Gastrocnemius medialis (tissue), 4 donors: ENCODE results near the gene TMIGD1.

Experiments used
- POLR2A ChIP-seq, 2 donors: fragments of 450-650 bp; IDR thresholded peaks; one replicate each; pipeline ENCODE4 v1.6.1; 2017; ENCODE audit warnings: antibody characterized with exemption in 2 of 2, mild to moderate bottlenecking in 2 of 2, moderate library complexity in 2 of 2
- TF ChIP-seq, protein P1 (sequence below), 5 experiments: fragments of 450-650 bp in 3 of 5; fragments of 200-600 bp in 2 of 5; sonication (generic) in 2 of 5; IDR thresholded peaks in 4 of 5; conservative IDR thresholded peaks in 1 of 5; 1 replicate in 4 of 5; 2 replicates in 1 of 5; pipeline ENCODE4 v1.5.1; 2016 to 2019; ENCODE audit warnings: antibody characterized with exemption in 5 of 5, mild to moderate bottlenecking in 3 of 5, moderate library complexity in 3 of 5

DNA sequence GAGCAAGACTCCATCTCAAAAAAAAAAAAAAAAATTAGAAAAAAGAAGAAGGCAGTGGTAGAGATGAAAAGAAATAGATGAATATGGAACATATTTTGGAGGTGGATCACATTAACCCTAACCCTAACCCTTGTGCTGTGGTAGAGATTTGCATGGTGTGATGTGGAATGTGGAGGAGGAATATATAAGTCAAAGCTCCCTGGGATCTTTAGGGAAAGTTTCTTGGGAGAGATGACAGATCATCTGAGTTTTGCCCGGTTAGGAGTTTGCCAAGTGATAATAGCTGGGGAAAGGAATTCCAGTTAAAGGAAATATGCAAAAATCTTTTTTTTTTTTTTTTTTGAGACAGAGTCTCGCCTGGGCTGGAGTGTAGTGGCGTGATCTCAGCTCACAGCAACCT, 29.1 kb downstream of the TMIGD1 start:
- no peak for TF ChIP-seq POLR2A (IDR thresholded peaks at IDR 0.05)
- TF ChIP-seq, protein P1, sequence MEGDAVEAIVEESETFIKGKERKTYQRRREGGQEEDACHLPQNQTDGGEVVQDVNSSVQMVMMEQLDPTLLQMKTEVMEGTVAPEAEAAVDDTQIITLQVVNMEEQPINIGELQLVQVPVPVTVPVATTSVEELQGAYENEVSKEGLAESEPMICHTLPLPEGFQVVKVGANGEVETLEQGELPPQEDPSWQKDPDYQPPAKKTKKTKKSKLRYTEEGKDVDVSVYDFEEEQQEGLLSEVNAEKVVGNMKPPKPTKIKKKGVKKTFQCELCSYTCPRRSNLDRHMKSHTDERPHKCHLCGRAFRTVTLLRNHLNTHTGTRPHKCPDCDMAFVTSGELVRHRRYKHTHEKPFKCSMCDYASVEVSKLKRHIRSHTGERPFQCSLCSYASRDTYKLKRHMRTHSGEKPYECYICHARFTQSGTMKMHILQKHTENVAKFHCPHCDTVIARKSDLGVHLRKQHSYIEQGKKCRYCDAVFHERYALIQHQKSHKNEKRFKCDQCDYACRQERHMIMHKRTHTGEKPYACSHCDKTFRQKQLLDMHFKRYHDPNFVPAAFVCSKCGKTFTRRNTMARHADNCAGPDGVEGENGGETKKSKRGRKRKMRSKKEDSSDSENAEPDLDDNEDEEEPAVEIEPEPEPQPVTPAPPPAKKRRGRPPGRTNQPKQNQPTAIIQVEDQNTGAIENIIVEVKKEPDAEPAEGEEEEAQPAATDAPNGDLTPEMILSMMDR (IDR thresholded peaks at IDR 0.05 in 4 of 5, conservative IDR thresholded peaks at IDR 0.05 in 1 of 5): no peak
